RPMI7951 (cell line): Measurements from ENCODE around the gene URB1. TPM values are rescaled to one million over a fixed set of nuclear protein-coding genes. Genes with fewer than 3 reads are reported as not detected.
"Not testable (repeated sequence)": the region's sequence is repeated elsewhere in the genome, so short reads cannot be mapped to it uniquely, and the experiment has no call there.

ENCODE experiments used
- DNase-seq: peaks from one replicate; pipeline ENCODE4 v3.0.0-alpha.2; 2012; ENCODE audit warnings: low read depth
- total RNA-seq: library from RNA; depleted of rRNA; stranded (reverse); fragments of >200 nt; shearing (Covaris generic); gene quantifications from 2 replicates; pipeline ENCODE4 v1.2.3, GENCODE V29; 2014; rRNA removed

URB1 gene
- total RNA-seq, 1 experiment from 2014 or later = 7.2 TPM

DNA sequence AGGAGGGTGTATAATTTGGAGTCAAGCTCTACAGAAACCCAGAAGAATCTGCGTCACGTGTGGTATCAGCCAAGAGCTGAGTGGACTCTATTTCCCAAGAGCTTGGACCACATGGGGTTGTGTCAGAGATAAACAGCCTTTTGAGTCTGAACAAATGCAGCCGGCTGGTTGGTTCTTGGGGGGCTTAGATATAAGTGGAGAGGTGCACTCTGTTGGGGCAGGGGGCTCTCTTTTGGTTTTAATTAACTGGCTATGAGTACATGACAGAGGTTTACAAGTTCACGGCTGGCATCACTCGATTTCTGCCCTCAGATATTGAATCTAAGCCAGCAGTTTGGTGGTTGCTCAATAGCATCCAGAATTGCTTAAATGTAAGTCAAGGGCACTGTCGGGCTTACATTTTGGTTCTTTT, 94.7 kb downstream of the URB1 start:
- DNase-seq = no peak

GRCh38 chr21:32297449-32297848, 95.4 kb downstream of the URB1 start:
- DNase-seq = no peak

- DNase-seq = no peak
These were observed 107.3 kb downstream of the URB1 start for GRCh38 chr21:32285476-32285875.

DNA sequence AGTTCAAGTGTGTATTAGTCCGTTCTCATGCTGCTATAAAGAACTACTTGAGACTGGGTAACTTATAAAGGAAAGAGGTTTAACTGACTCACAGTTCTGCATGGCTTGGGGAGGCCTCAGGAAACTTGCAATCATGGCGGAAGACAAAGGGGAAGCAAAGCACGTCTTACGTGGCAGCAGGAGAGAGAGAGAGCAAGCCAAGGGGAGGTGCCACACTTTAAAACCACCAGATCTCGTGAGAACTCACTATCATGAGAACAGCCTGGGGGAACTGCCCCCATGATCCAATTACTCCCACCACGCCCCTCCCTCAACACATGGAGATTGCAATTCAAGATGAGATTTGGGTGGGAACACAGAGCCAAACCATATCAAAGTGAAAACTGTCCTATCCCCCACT, 109.8 kb downstream of the URB1 start:
- DNase-seq = no peak

DNA sequence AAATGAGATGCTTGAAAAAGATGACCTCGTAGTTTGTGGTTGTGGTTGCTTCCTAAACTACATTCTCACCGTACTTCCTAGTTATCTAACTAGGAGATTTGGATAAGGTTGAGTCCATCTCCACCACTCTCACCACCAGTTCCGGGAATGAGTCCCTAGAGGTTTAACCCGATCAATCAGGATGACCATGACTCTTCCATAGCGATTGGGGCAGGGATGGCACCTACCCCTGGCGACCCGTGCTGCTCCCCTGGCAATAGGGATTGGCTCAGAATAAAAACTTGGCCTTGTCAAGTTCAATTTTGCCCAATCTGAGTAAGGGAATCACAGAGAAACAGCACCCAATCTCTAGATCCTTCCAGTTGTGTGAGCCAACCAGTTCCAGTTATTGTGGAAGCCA, 111.3 kb downstream of the URB1 start:
- DNase-seq = no peak

DNA sequence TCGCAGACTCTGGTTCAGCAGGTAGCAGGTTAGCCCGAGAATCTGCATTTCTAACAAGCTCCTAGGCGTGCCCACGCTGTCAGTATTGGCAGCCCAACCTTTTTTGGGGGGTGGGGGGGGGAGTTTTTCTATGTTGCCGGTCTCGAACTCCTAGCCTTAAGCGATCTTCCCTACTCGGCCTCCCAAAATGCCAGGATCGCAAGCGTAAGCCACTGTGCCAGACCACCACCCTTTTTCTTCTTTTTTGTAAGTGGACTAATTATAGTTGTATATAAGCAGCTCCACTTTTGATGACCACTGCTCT, 113.5 kb downstream of the URB1 start:
- DNase-seq = no peak

GRCh38 chr21:32278518-32279376, 114.1 kb downstream of the URB1 start, which contains the start of gene MIS18A:
Gene MIS18A, minus strand, starts transcription at chr21:32279049. Its CDS starts 35 bp downstream, at chr21:32279014.
- peak; percentile 88 for DNase-seq

GRCh38 chr21:32278103-32278502, 114.7 kb downstream of the URB1 start:
- peak; percentile 12 for DNase-seq

- no peak for DNase-seq
These were observed 116.1 kb downstream of the URB1 start for GRCh38 chr21:32276671-32277070.

DNA sequence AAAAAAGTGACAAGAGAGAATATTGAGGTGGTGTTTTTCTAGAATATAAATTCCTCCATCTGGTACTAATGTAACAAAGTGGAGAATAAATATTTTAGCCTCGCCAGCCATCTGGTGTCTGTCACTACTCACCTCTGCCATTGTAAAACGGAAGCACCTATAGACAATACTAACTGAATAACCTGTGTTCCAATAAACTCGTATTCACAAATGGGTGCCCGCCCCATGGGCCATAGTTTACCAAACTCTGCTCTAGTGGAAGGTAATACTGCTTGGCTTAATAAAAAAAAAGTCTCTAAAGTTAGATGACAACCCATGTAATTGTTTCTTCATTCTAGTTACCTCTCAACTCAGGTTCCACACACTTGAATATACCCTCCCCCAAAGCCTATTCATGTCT, 122.1 kb downstream of the URB1 start:
- DNase-seq = no peak

DNA sequence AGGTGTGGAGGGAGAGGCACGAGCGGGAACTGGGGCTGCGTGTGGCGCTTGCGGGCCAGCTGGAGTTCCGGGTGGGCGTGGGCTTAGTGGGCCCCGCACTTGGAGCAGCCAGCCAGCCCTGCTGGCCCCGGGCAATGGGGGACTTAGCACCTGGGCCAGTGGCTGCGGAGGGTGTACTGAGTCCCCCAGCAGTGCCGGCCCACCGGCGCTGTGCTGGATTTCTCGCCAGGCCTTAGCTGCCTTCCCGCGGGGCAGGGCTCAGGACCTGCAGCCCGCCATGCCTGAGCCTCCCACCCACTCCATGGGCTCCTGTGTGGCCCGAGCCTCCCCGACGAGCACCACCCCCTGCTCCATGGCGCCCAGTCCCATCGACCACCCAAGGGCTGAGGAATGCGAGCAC, 127.5 kb downstream of the URB1 start:
- not testable (repeated sequence) for DNase-seq

- no peak for DNase-seq
These were observed 130.9 kb downstream of the URB1 start for GRCh38 chr21:32261929-32262328.

Other genes starting within 250 kb of the URB1 start
- gene MIS18A, start 114.0 kb downstream of the URB1 start, total RNA-seq = 21.9 and 26.5 TPM in 2 replicates
- gene MRAP, start 94.2 kb downstream of the URB1 start, total RNA-seq = not detected in 2 replicates
- 9.6 and 11.8 TPM in 2 replicates for gene EVA1C, start 19.7 kb upstream of the URB1 start, total RNA-seq
- 0.96 TPM in 1 of 2 replicates, not detected in the other for gene TCP10L, start 192.5 kb upstream of the URB1 start, total RNA-seq
- gene CFAP298, start 219.4 kb upstream of the URB1 start, total RNA-seq = 47.0 and 49.6 TPM in 2 replicates